Gastrocnemius medialis (tissue), 4 donors: ENCODE results near the gene TPSAB1. TPM values are rescaled to one million over a fixed set of nuclear protein-coding genes. Genes with fewer than 3 reads are reported as not detected.
"Not testable (repeated sequence)": the region's sequence is repeated elsewhere in the genome, so short reads cannot be mapped to it uniquely, and the experiment has no call there.

Source experiments
- ATAC-seq, 2 donors: fragments of 150-250 bp; one replicate each; pipeline ENCODE4 v1.9.1; 2016
- DNase-seq, 2 donors: peaks; one replicate each; pipeline ENCODE4 v3.0.0-alpha.2; 2019
- H3K27ac ChIP-seq, 4 donors: fragments of 200-600 bp; sonication (generic); 1 replicate in 1 of 4; 2 replicates in 3 of 4; pipeline ENCODE4 v1.5.1; 2016 to 2018; ENCODE audit warnings: mild to moderate bottlenecking in 2 of 4, moderate library complexity in 1 of 4
- H3K27me3 ChIP-seq, 3 donors: fragments of 200-600 bp; sonication (generic) in 2 of 3; 1 replicate in 1 of 3; 2 replicates in 2 of 3; pipeline versions ENCODE4 v1.5.1 to v1.6.0; 2016 to 2019; ENCODE audit warnings: mild to moderate bottlenecking in 1 of 3, moderate library complexity in 1 of 3
- H3K36me3 ChIP-seq, 2 donors: fragments of 200-600 bp; sonication (generic) in 1 of 2; one replicate each; pipeline ENCODE4 v1.5.1; 2017 to 2018
- H3K4me1 ChIP-seq, 2 donors: fragments of 200-600 bp; sonication (generic) in 1 of 2; one replicate each; pipeline ENCODE4 v1.5.1; 2016 to 2017; ENCODE audit warnings: mild to moderate bottlenecking in 2 of 2
- H3K4me3 ChIP-seq, 4 donors: fragments of 200-600 bp; sonication (generic) in 3 of 4; 1 replicate in 1 of 4; 2 replicates in 3 of 4; pipeline ENCODE4 v1.5.1; 2016 to 2019; ENCODE audit warnings: mild to moderate bottlenecking in 2 of 4
- H3K9me3 ChIP-seq, 3 donors: fragments of 200-600 bp; sonication (generic) in 2 of 3; 1 replicate in 1 of 3; 2 replicates in 2 of 3; pipeline ENCODE4 v1.5.1; 2016 to 2019
- CTCF ChIP-seq, 5 experiments: fragments of 450-650 bp in 3 of 5; fragments of 200-600 bp in 2 of 5; sonication (generic) in 2 of 5; IDR thresholded peaks in 4 of 5; conservative IDR thresholded peaks in 1 of 5; 1 replicate in 4 of 5; 2 replicates in 1 of 5; pipeline ENCODE4 v1.5.1; 2016 to 2019; ENCODE audit warnings: antibody characterized with exemption in 5 of 5, mild to moderate bottlenecking in 3 of 5, moderate library complexity in 3 of 5
- POLR2A ChIP-seq, 2 donors: fragments of 450-650 bp; IDR thresholded peaks; one replicate each; pipeline ENCODE4 v1.6.1; 2017; ENCODE audit warnings: antibody characterized with exemption in 2 of 2, mild to moderate bottlenecking in 2 of 2, moderate library complexity in 2 of 2
- in situ Hi-C, 4 donors: fragments of 200-750 bp; cut with MboI; loops; one replicate each; pipeline versions ENCODE4 v1.15.0 to v1.8.0; 2017; ENCODE audit warnings: low sequenced_read_pairs in 4 of 4
- intact Hi-C: fragments of 100-400 bp; cut with DNase I; formaldehyde crosslinking; loops from one replicate; pipeline ENCODE4 v1.15.1; 2023; ENCODE audit warnings: low total_unique reads
- total RNA-seq, 4 donors: library from RNA; depleted of rRNA; stranded (reverse); fragments of >200 nt; gene quantifications; one replicate each; pipeline versions ENCODE4 v1.1.0 to v1.2.3, GENCODE V29; 2016

Gene TPSAB1
- total RNA-seq, 4 donors from 2014 or later: 3.3 to 14.9 (median 7.8) TPM

- ATAC-seq (no peak), DNase-seq (no peak)
- no peak overlapping the region for H3K4me3 ChIP-seq
- H3K27ac ChIP-seq: no peak overlapping the region
- in situ Hi-C loops: no loop called here
- no peaks in the 10 kb centered on the region for H3K4me1 ChIP-seq
- no peaks in the 10 kb centered on the region for H3K36me3 ChIP-seq
- intact Hi-C loops: no loop called here
- peaks cover 0 to 5% (median 0%) of the 10 kb centered on the region in 3 donors for H3K27me3 ChIP-seq
- no peaks in the 10 kb centered on the region for H3K9me3 ChIP-seq
- TF ChIP-seq CTCF (IDR thresholded peaks at IDR 0.05 in 4 of 5, conservative IDR thresholded peaks at IDR 0.05 in 1 of 5) (no peak), POLR2A (IDR thresholded peaks at IDR 0.05) (no peak)
Observed at GRCh38 chr16:1222553-1223354, 17.8 kb upstream of the TPSAB1 start.

- Histone ChIP-seq H3K36me3 (no peaks in the 10 kb centered on the region), H3K4me1 (no peaks in the 10 kb centered on the region), H3K9me3 (no peaks in the 10 kb centered on the region), H3K27me3 (peaks cover 0 to 5% (median 0%) of the 10 kb centered on the region in 3 donors), H3K4me3 (no peak overlapping the region), H3K27ac (no peak overlapping the region)
- DNase-seq (no peak), ATAC-seq (no peak)
- TF ChIP-seq CTCF (IDR thresholded peaks at IDR 0.05 in 4 of 5, conservative IDR thresholded peaks at IDR 0.05 in 1 of 5): no peak
- no peak for TF ChIP-seq POLR2A (IDR thresholded peaks at IDR 0.05)
- in situ Hi-C loops (no loop called here), intact Hi-C loops (no loop called here)
Observed at GRCh38 chr16:1223355-1224214, 16.9 kb upstream of the TPSAB1 start.

GRCh38 chr16:1224558-1224957 is 15.9 kb upstream of the TPSAB1 start:
- Histone ChIP-seq H3K4me3 (no peak overlapping the region), H3K27ac (no peak overlapping the region), H3K27me3 (peaks cover 0 to 5% (median 0%) of the 10 kb centered on the region in 3 donors), H3K9me3 (no peaks in the 10 kb centered on the region), H3K36me3 (no peaks in the 10 kb centered on the region), H3K4me1 (no peaks in the 10 kb centered on the region)
- no peak for TF ChIP-seq POLR2A (IDR thresholded peaks at IDR 0.05)
- no peak for TF ChIP-seq CTCF (IDR thresholded peaks at IDR 0.05 in 4 of 5, conservative IDR thresholded peaks at IDR 0.05 in 1 of 5)
- in situ Hi-C loops (no loop called here), intact Hi-C loops (no loop called here)
- ATAC-seq (no peak), DNase-seq (no peak)

GRCh38 chr16:1225051-1225451 is 15.5 kb upstream of the TPSAB1 start, which contains the start of gene TPSG1:
TPSG1 (minus strand) TSS chr16:1225268; CDS start chr16:1225252, 16 bp downstream.
- no peak for DNase-seq
- in situ Hi-C loops: no loop called here
- no peaks in the 10 kb centered on the region for H3K36me3 ChIP-seq
- H3K4me1 ChIP-seq: no peaks in the 10 kb centered on the region
- intact Hi-C loops: no loop called here
- no peak for ATAC-seq
- TF ChIP-seq POLR2A (IDR thresholded peaks at IDR 0.05) (no peak), CTCF (IDR thresholded peaks at IDR 0.05 in 4 of 5, conservative IDR thresholded peaks at IDR 0.05 in 1 of 5) (no peak)
- no peaks in the 10 kb centered on the region for H3K9me3 ChIP-seq
- no peak within 1 kb of the TSS for H3K4me3 ChIP-seq
- H3K27me3 ChIP-seq: peaks cover 0 to 5% (median 0%) of the 10 kb centered on the region in 3 donors
- H3K27ac ChIP-seq: no peak within 1 kb of the TSS

GRCh38 chr16:1225728-1226311 is 14.7 kb upstream of the TPSAB1 start:
- DNase-seq, H3K9me3 ChIP-seq, intact Hi-C loops, H3K27ac ChIP-seq, H3K27me3 ChIP-seq, H3K4me3 ChIP-seq, H3K4me1 ChIP-seq, in situ Hi-C loops, H3K36me3 ChIP-seq, ATAC-seq: not testable (repeated sequence)

GRCh38 chr16:1226692-1227091 is 13.8 kb upstream of the TPSAB1 start:
- intact Hi-C loops, ATAC-seq, H3K4me3 ChIP-seq, H3K27ac ChIP-seq, H3K27me3 ChIP-seq, in situ Hi-C loops, DNase-seq, H3K4me1 ChIP-seq, H3K36me3 ChIP-seq, H3K9me3 ChIP-seq: not testable (repeated sequence)

- H3K27me3 ChIP-seq, H3K4me1 ChIP-seq, H3K36me3 ChIP-seq, H3K9me3 ChIP-seq, in situ Hi-C loops, DNase-seq, ATAC-seq, intact Hi-C loops, H3K4me3 ChIP-seq, H3K27ac ChIP-seq: not testable (repeated sequence)
Observed at GRCh38 chr16:1228227-1228626, 12.3 kb upstream of the TPSAB1 start.
